Measurements from ENCODE around the gene ANKS1A.

ANKS1A gene

GRCh38 chr6:35072698-35073055 is 183.6 kb downstream of the ANKS1A start:
- Histone ChIP-seq H3K4me3 (IDR thresholded peaks at IDR 0.05; ENCODE audit: insufficient read depth, low read depth, low read length) (no peak overlapping the region), H3K36me3 (ENCODE audit: insufficient read depth) (no peaks in the 10 kb centered on the region), H3K9ac (no peak overlapping the region), H3K27me3 (ENCODE audit: insufficient read depth, low read depth) (no peaks in the 10 kb centered on the region), H3K27ac (no peak overlapping the region), H3K4me1 (ENCODE audit: low read depth, poor library complexity, severe bottlenecking) (no peaks in the 10 kb centered on the region), H3K79me2 (ENCODE audit: insufficient read depth, low read depth) (no peaks in the 10 kb centered on the region), H4K20me1 (ENCODE audit: insufficient read depth) (no peaks in the 10 kb centered on the region), H3K4me2 (no peak overlapping the region), H2AFZ (ENCODE audit: low read depth) (no peak overlapping the region)
- TF ChIP-seq CTCF (conservative IDR thresholded peaks at IDR 0.05; ENCODE audit: low read depth, low read length), result no peak

- Histone ChIP-seq H3K79me2 (ENCODE audit: insufficient read depth, low read depth) (no peaks in the 10 kb centered on the region), H4K20me1 (ENCODE audit: insufficient read depth) (no peaks in the 10 kb centered on the region)
- TF ChIP-seq CTCF (conservative IDR thresholded peaks at IDR 0.05; ENCODE audit: low read depth, low read length), result no peak
Measured at GRCh38 chr6:35073211-35073610, 184.2 kb downstream of the ANKS1A start.

GRCh38 chr6:35073766-35074471 is 184.9 kb downstream of the ANKS1A start:
- Histone ChIP-seq H4K20me1 (ENCODE audit: insufficient read depth) (no peaks in the 10 kb centered on the region), H3K27me3 (ENCODE audit: insufficient read depth, low read depth) (no peaks in the 10 kb centered on the region), H2AFZ (ENCODE audit: low read depth) (no peak overlapping the region), H3K27ac (no peak overlapping the region), H3K36me3 (ENCODE audit: insufficient read depth) (no peaks in the 10 kb centered on the region), H3K4me3 (IDR thresholded peaks at IDR 0.05; ENCODE audit: insufficient read depth, low read depth, low read length) (no peak overlapping the region), H3K9ac (no peak overlapping the region), H3K79me2 (ENCODE audit: insufficient read depth, low read depth) (no peaks in the 10 kb centered on the region), H3K4me2 (no peak overlapping the region), H3K4me1 (ENCODE audit: low read depth, poor library complexity, severe bottlenecking) (no peaks in the 10 kb centered on the region)
- TF ChIP-seq CTCF (conservative IDR thresholded peaks at IDR 0.05; ENCODE audit: low read depth, low read length), result no peak

More at GRCh38 chr6:35073211-35073610, 184.2 kb downstream of the ANKS1A start:
- Histone ChIP-seq H3K4me1 (ENCODE audit: low read depth, poor library complexity, severe bottlenecking) (no peaks in the 10 kb centered on the region), H3K9ac (no peak overlapping the region), H3K4me2 (no peak overlapping the region), H3K4me3 (IDR thresholded peaks at IDR 0.05; ENCODE audit: insufficient read depth, low read depth, low read length) (no peak overlapping the region), H3K27ac (no peak overlapping the region), H3K27me3 (ENCODE audit: insufficient read depth, low read depth) (no peaks in the 10 kb centered on the region), H2AFZ (ENCODE audit: low read depth) (no peak overlapping the region), H3K36me3 (ENCODE audit: insufficient read depth) (no peaks in the 10 kb centered on the region)

- Histone ChIP-seq H3K9ac (no peak overlapping the region), H3K27me3 (ENCODE audit: insufficient read depth, low read depth) (no peaks in the 10 kb centered on the region), H3K36me3 (ENCODE audit: insufficient read depth) (no peaks in the 10 kb centered on the region), H3K27ac (no peak overlapping the region), H3K4me3 (IDR thresholded peaks at IDR 0.05; ENCODE audit: insufficient read depth, low read depth, low read length) (no peak overlapping the region), H2AFZ (ENCODE audit: low read depth) (no peak overlapping the region), H3K4me2 (no peak overlapping the region), H3K4me1 (ENCODE audit: low read depth, poor library complexity, severe bottlenecking) (no peaks in the 10 kb centered on the region), H3K79me2 (ENCODE audit: insufficient read depth, low read depth) (no peaks in the 10 kb centered on the region), H4K20me1 (ENCODE audit: insufficient read depth) (no peaks in the 10 kb centered on the region)
- no peak for TF ChIP-seq CTCF (conservative IDR thresholded peaks at IDR 0.05; ENCODE audit: low read depth, low read length)
Measured at GRCh38 chr6:35076997-35077712, 188.1 kb downstream of the ANKS1A start.

Measured in KMS-11 (cell line).